ENCODE results near the gene FAM114A1.
"Not testable (repeated sequence)": the region's sequence is repeated elsewhere in the genome, so short reads cannot be mapped to it uniquely, and the experiment has no call there.

Gene FAM114A1

GRCh38 chr4:38904682-38905081 lies 37.1 kb downstream of the FAM114A1 start:
- DNase-seq = no peak

- DNase-seq = no peak
These were observed 38.2 kb downstream of the FAM114A1 start for GRCh38 chr4:38905652-38906385.

GRCh38 chr4:38907696-38908270 lies 40.2 kb downstream of the FAM114A1 start:
- no peak for DNase-seq

GRCh38 chr4:38909015-38909414 lies 41.4 kb downstream of the FAM114A1 start:
- no peak for DNase-seq

GRCh38 chr4:38911257-38911656 lies 43.7 kb downstream of the FAM114A1 start:
- DNase-seq = no peak

GRCh38 chr4:38914854-38915253 lies 47.2 kb downstream of the FAM114A1 start:
- DNase-seq = no peak

- not testable (repeated sequence) for DNase-seq
These were observed 48.7 kb downstream of the FAM114A1 start for GRCh38 chr4:38916267-38916666.

GRCh38 chr4:38917481-38918025 lies 49.9 kb downstream of the FAM114A1 start:
- DNase-seq = no peak

GRCh38 chr4:38919494-38919893 lies 51.9 kb downstream of the FAM114A1 start:
- no peak for DNase-seq

- no peak for DNase-seq
These were observed 52.6 kb downstream of the FAM114A1 start for GRCh38 chr4:38920186-38920585.

- no peak for DNase-seq
These were observed 53.1 kb downstream of the FAM114A1 start for GRCh38 chr4:38920677-38921076.

GRCh38 chr4:38921151-38921550 lies 53.5 kb downstream of the FAM114A1 start:
- no peak for DNase-seq

- DNase-seq = no peak
These were observed 56.1 kb downstream of the FAM114A1 start for GRCh38 chr4:38923746-38924145.

GRCh38 chr4:38924353-38924752 lies 56.7 kb downstream of the FAM114A1 start:
- no peak for DNase-seq

GRCh38 chr4:38925492-38926413 lies 58.1 kb downstream of the FAM114A1 start:
- DNase-seq = peak; percentile 6

- no peak for DNase-seq
These were observed 59.3 kb downstream of the FAM114A1 start for GRCh38 chr4:38926896-38927295.

- DNase-seq = no peak
These were observed 61.0 kb downstream of the FAM114A1 start for GRCh38 chr4:38928568-38928967.

- no peak for DNase-seq
These were observed 61.4 kb downstream of the FAM114A1 start for GRCh38 chr4:38928974-38929373.

GRCh38 chr4:38930204-38930603 lies 62.6 kb downstream of the FAM114A1 start:
- DNase-seq = no peak

GRCh38 chr4:38930707-38931106 lies 63.1 kb downstream of the FAM114A1 start:
- no peak for DNase-seq

- no peak for DNase-seq
These were observed 63.5 kb downstream of the FAM114A1 start for GRCh38 chr4:38931125-38931524.

GRCh38 chr4:38935391-38936073 lies 67.9 kb downstream of the FAM114A1 start:
- no peak for DNase-seq

- no peak for DNase-seq
These were observed 71.6 kb downstream of the FAM114A1 start for GRCh38 chr4:38939165-38939564.
